Astrocyte (in vitro differentiated cells and primary cell): ENCODE results near the gene PADI2. TPM values are rescaled to one million over a fixed set of nuclear protein-coding genes. Genes with fewer than 3 reads are reported as not detected.

Experiments
- DNase-seq: peaks from one replicate; pipeline ENCODE4 v3.0.0-alpha.2; 2010; ENCODE audit warnings: low read depth
- FAIRE-seq: peaks from 2 replicates; lab custom pipeline; 2011; peaks lifted over from hg19 to GRCh38; lab: Jason Lieb, UNC
- H2AFZ ChIP-seq: 2 replicates; pipeline ENCODE4 v1.6.0; 2012; ENCODE audit warnings: low read depth, low read length, inconsistent platforms
- H3K27ac ChIP-seq: 2 replicates; pipeline ENCODE4 v1.5.1; 2011; ENCODE audit warnings: low read depth, low read length, inconsistent platforms
- H3K27me3 ChIP-seq: 2 replicates; pipeline ENCODE4 v1.6.0; 2011; ENCODE audit warnings: low read length, inconsistent platforms; ENCODE audit not compliant: insufficient read depth
- H3K36me3 ChIP-seq: 2 replicates; pipeline ENCODE4 v1.5.1; 2011; ENCODE audit warnings: low read length, inconsistent platforms; ENCODE audit not compliant: insufficient read depth
- H3K4me1 ChIP-seq: 2 replicates; pipeline ENCODE4 v1.5.1; 2011; ENCODE audit warnings: low read length, inconsistent platforms; ENCODE audit not compliant: insufficient read depth
- H3K4me2 ChIP-seq: 2 replicates; pipeline ENCODE4 v1.6.0; 2012; ENCODE audit warnings: low read length, inconsistent platforms
- H3K4me3 ChIP-seq: 2 replicates; pipeline ENCODE4 v1.5.1; 2011; ENCODE audit warnings: low read depth, mild to moderate bottlenecking, low read length, inconsistent platforms; ENCODE audit not compliant: insufficient read depth
- H3K79me2 ChIP-seq: 2 replicates; pipeline ENCODE4 v1.6.0; 2012; ENCODE audit warnings: mild to moderate bottlenecking, low read length, inconsistent platforms; ENCODE audit not compliant: insufficient read depth
- H3K9ac ChIP-seq: 2 replicates; pipeline ENCODE4 v1.6.0; 2012; ENCODE audit warnings: mild to moderate bottlenecking, low read length, inconsistent platforms
- H3K9me3 ChIP-seq: 2 replicates; pipeline ENCODE4 v1.5.1; 2012; ENCODE audit warnings: low read depth, mild to moderate bottlenecking, low read length, inconsistent platforms; ENCODE audit not compliant: insufficient read depth
- H4K20me1 ChIP-seq: 2 replicates; pipeline ENCODE4 v1.6.0; 2012; ENCODE audit warnings: low read length, inconsistent platforms; ENCODE audit not compliant: insufficient read depth
- H3K27ac Mint-ChIP-seq: one replicate; pipeline ENCODE4 v1.8.0; 2021; ENCODE audit warnings: mild to moderate bottlenecking, mixed read lengths; ENCODE audit not compliant: unreplicated experiment
- H3K27me3 Mint-ChIP-seq: one replicate; pipeline ENCODE4 v1.8.0; 2021; ENCODE audit warnings: low read depth, mixed read lengths; ENCODE audit not compliant: unreplicated experiment
- H3K36me3 Mint-ChIP-seq: one replicate; pipeline ENCODE4 v1.8.0; 2021; ENCODE audit warnings: low read depth, mixed read lengths; ENCODE audit not compliant: unreplicated experiment
- H3K4me1 Mint-ChIP-seq: one replicate; pipeline ENCODE4 v1.8.0; 2021; ENCODE audit warnings: low read depth, mixed read lengths; ENCODE audit not compliant: unreplicated experiment
- H3K4me3 Mint-ChIP-seq: one replicate; pipeline ENCODE4 v1.8.0; 2021; ENCODE audit warnings: mild to moderate bottlenecking, moderate library complexity, mixed read lengths; ENCODE audit not compliant: unreplicated experiment
- H3K9me3 Mint-ChIP-seq: one replicate; pipeline ENCODE4 v1.8.0; 2021; ENCODE audit warnings: mild to moderate bottlenecking, mixed read lengths; ENCODE audit not compliant: unreplicated experiment
- CTCF ChIP-seq: IDR thresholded peaks from 2 replicates; pipeline ENCODE4 v1.5.1; 2011; ENCODE audit warnings: low read depth, mild to moderate bottlenecking, inconsistent platforms, low read length, moderate library complexity; ENCODE audit not compliant: insufficient read depth
- EZH2 ChIP-seq: IDR thresholded peaks from 2 replicates; pipeline ENCODE4 v1.6.1; 2012; ENCODE audit warnings: mild to moderate bottlenecking, low read length, inconsistent platforms; ENCODE audit not compliant: insufficient read depth
- total RNA-seq: library from RNA; stranded (reverse); gene quantifications from 2 replicates; pipeline ENCODE4 v1.2.1, GENCODE V29; 2021

PADI2 gene
- total RNA-seq, 1 donor from 2014 or later: 0.48 TPM

GRCh38 chr1:17078991-17079868, 40.0 kb downstream of the PADI2 start:
- Histone ChIP-seq H3K9me3 (no peaks in the 10 kb centered on the region), H3K9ac (no peak overlapping the region), H3K4me3 (no peak overlapping the region), H3K27me3 (no peaks in the 10 kb centered on the region), H3K79me2 (no peaks in the 10 kb centered on the region), H4K20me1 (no peaks in the 10 kb centered on the region), H3K4me1 (no peaks in the 10 kb centered on the region), H3K4me2 (no peak overlapping the region), H3K27ac (no peak overlapping the region), H3K36me3 (no peaks in the 10 kb centered on the region), H2AFZ (no peak overlapping the region)
- Mint-ChIP-seq H3K4me1 (no peaks in the 10 kb centered on the region), H3K4me3 (no peak overlapping the region), H3K27me3 (peaks cover 16% of the 10 kb centered on the region), H3K9me3 (no peaks in the 10 kb centered on the region), H3K27ac (no peak overlapping the region), H3K36me3 (no peaks in the 10 kb centered on the region)
- DNase-seq (no peak), FAIRE-seq (no peak)
- TF ChIP-seq EZH2: no peak
- no peak for TF ChIP-seq CTCF

GRCh38 chr1:17075470-17076255, 43.6 kb downstream of the PADI2 start:
- H3K27ac Mint-ChIP-seq: no peak overlapping the region
- H4K20me1 ChIP-seq: no peaks in the 10 kb centered on the region
- no peaks in the 10 kb centered on the region for H3K4me1 ChIP-seq
- FAIRE-seq: no peak
- no peak overlapping the region for H2AFZ ChIP-seq
- H3K36me3 Mint-ChIP-seq: no peaks in the 10 kb centered on the region
- H3K4me2 ChIP-seq: no peak overlapping the region
- H3K27me3 Mint-ChIP-seq: peaks cover 12% of the 10 kb centered on the region
- no peak overlapping the region for H3K9ac ChIP-seq
- no peak overlapping the region for H3K4me3 Mint-ChIP-seq
- no peaks in the 10 kb centered on the region for H3K36me3 ChIP-seq
- no peaks in the 10 kb centered on the region for H3K9me3 ChIP-seq
- no peaks in the 10 kb centered on the region for H3K79me2 ChIP-seq
- no peak overlapping the region for H3K27ac ChIP-seq
- peak; percentile 32 for TF ChIP-seq CTCF
- TF ChIP-seq EZH2: no peak
- no peaks in the 10 kb centered on the region for H3K9me3 Mint-ChIP-seq
- no peak for DNase-seq
- no peaks in the 10 kb centered on the region for H3K27me3 ChIP-seq
- no peaks in the 10 kb centered on the region for H3K4me1 Mint-ChIP-seq
- no peak overlapping the region for H3K4me3 ChIP-seq
